Smooth muscle cell of the coronary artery (primary cell): Measurements from ENCODE around the gene PKNOX2. TPM values are rescaled to one million over a fixed set of nuclear protein-coding genes. Genes with fewer than 3 reads are reported as not detected.

Experiments used
- total RNA-seq: library from RNA; depleted of rRNA; stranded (reverse); fragments of >200 nt; gene quantifications from 2 replicates; pipeline ENCODE4 v1.2.3, GENCODE V29; 2014; ENCODE audit warnings: low replicate concordance

The PKNOX2 gene
- total RNA-seq: 1.4 and 3.5 TPM in 2 replicates

GRCh38 chr11:125164422-125165110 is at the start of gene PKNOX2:
PKNOX2 (plus strand) TSS chr11:125164751; CDS start chr11:125351306, 186,555 bp downstream.

Other genes starting within 250 kb of the PKNOX2 start
- gene HEPN1, start 245.5 kb upstream of the PKNOX2 start, total RNA-seq: 0.08 TPM in 1 of 2 replicates, not detected in the other
- gene HEPACAM, start 228.7 kb upstream of the PKNOX2 start, total RNA-seq: not detected in 2 replicates
- gene CCDC15, start 210.5 kb upstream of the PKNOX2 start, total RNA-seq: 0.23 and 0.90 TPM in 2 replicates
- 0.30 and 0.35 TPM in 2 replicates for gene SLC37A2, start 101.4 kb upstream of the PKNOX2 start, total RNA-seq
- gene TMEM218, start 53.1 kb upstream of the PKNOX2 start, total RNA-seq: 14.0 and 23.8 TPM in 2 replicates